IMR-90 (cell line): Measurements from ENCODE around the gene DDT. TPM values are rescaled to one million over a fixed set of nuclear protein-coding genes. Genes with fewer than 3 reads are reported as not detected.

Source experiments
- ATAC-seq: fragments of 200-7000 bp; cut with Tn5 transposase; 2 replicates; pipeline ENCODE4 v1.9.1; 2020; ENCODE audit warnings: low read depth, mild to moderate bottlenecking, moderate library complexity
- BruUV-seq: library from RNA; stranded (reverse); fragments of 400-500 nt; replicated peaks from 2 replicates; lab custom pipeline; 2021; lab: Mats Ljungman, UMichigan
- CTCF ChIA-PET: fragments of 300-600 bp; formaldehyde crosslinking; extraction: SDS; loops from one replicate; lab custom pipeline; 2021; ENCODE audit warnings: antibody characterized with exemption; lab: Yijun Ruan, JAX
- POLR2A ChIA-PET: fragments of 300-600 bp; sonication (Branson Sonifier 250); formaldehyde crosslinking; loops from one replicate; lab custom pipeline; 2022; ENCODE audit warnings: antibody characterized with exemption; ENCODE audit not compliant: unreplicated experiment; lab: Charles Lee
- DNase-seq: peaks from one replicate; pipeline ENCODE4 v3.0.0; 2013
- H2AFZ ChIP-seq: replicated peaks from 2 replicates; pipeline ENCODE3; 2013; ENCODE audit warnings: low read length, mild to moderate bottlenecking; ENCODE audit not compliant: poor library complexity
- H2AK5ac ChIP-seq: 2 replicates; pipeline ENCODE4 v1.6.1; 2013; ENCODE audit warnings: low read depth, low read length, inconsistent platforms
- H2AK9ac ChIP-seq: replicated peaks from 2 replicates; pipeline ENCODE3; 2013; ENCODE audit warnings: mild to moderate bottlenecking, low read depth, low read length, moderate library complexity; ENCODE audit not compliant: poor library complexity
- H2BK120ac ChIP-seq: 2 replicates; pipeline ENCODE4 v1.6.1; 2013; ENCODE audit warnings: low read depth, low read length, inconsistent platforms
- H2BK15ac ChIP-seq: 3 replicates; pipeline ENCODE4 v1.6.1; 2013; ENCODE audit warnings: low read depth, low read length, inconsistent platforms
- H2BK20ac ChIP-seq: 2 replicates; pipeline ENCODE4 v1.6.1; 2013; ENCODE audit warnings: low read depth, mild to moderate bottlenecking, inconsistent platforms, low read length, moderate library complexity
- H2BK5ac ChIP-seq: 2 replicates; pipeline ENCODE4 v1.6.1; 2013; ENCODE audit warnings: mild to moderate bottlenecking, low read depth, low read length, inconsistent platforms; ENCODE audit not compliant: poor library complexity, severe bottlenecking
- H3K14ac ChIP-seq: replicated peaks from 2 replicates; pipeline ENCODE4 v1.6.1; 2013; ENCODE audit warnings: low read depth, low read length, inconsistent platforms
- H3K18ac ChIP-seq: 2 replicates; pipeline ENCODE4 v1.6.1; 2013; ENCODE audit warnings: low read depth, low read length, control low read depth
- H3K23ac ChIP-seq: 2 replicates; pipeline ENCODE4 v1.6.1; 2013; ENCODE audit warnings: low read depth, low read length, inconsistent platforms
- H3K27ac ChIP-seq: 2 replicates; pipeline ENCODE4 v1.5.1; 2013; ENCODE audit warnings: mild to moderate bottlenecking, control low read depth, low read length; ENCODE audit not compliant: insufficient read depth
- H3K27me3 ChIP-seq: 2 replicates; pipeline ENCODE4 v1.6.1; 2013; ENCODE audit warnings: low read length; ENCODE audit not compliant: control insufficient read depth, insufficient read depth
- H3K36me3 ChIP-seq: 2 replicates; pipeline ENCODE4 v1.6.1; 2013; ENCODE audit warnings: low read length, mixed read lengths; ENCODE audit not compliant: control insufficient read depth, insufficient read depth
- H3K4ac ChIP-seq: 2 replicates; pipeline ENCODE4 v1.6.1; 2013; ENCODE audit warnings: low read depth, low read length, inconsistent platforms
- H3K4me1 ChIP-seq: 2 replicates; pipeline ENCODE4 v1.6.1; 2013; ENCODE audit warnings: low read length, mixed read lengths; ENCODE audit not compliant: control insufficient read depth, insufficient read depth
- H3K4me2 ChIP-seq: 2 replicates; pipeline ENCODE4 v1.6.1; 2013; ENCODE audit warnings: low read depth, mild to moderate bottlenecking, control low read depth, low read length, moderate library complexity
- H3K4me3 ChIP-seq: 2 replicates; pipeline ENCODE4 v1.5.1; 2013; ENCODE audit warnings: low read depth, mild to moderate bottlenecking, control low read depth, low read length, moderate library complexity; ENCODE audit not compliant: insufficient read depth
- H3K56ac ChIP-seq: 2 replicates; pipeline ENCODE4 v1.6.1; 2013; ENCODE audit warnings: low read length, inconsistent platforms; ENCODE audit not compliant: insufficient read depth; ENCODE audit errors: extremely low read depth
- H3K79me1 ChIP-seq, 2 experiments: 2 replicates each; pipeline ENCODE4 v1.6.1; 2013; ENCODE audit warnings: low read length in 2 of 2, inconsistent platforms in 1 of 2, low read depth in 1 of 2
- H3K9ac ChIP-seq: 2 replicates; pipeline ENCODE4 v1.6.1; 2013; ENCODE audit warnings: low read depth, low read length, control low read depth
- H3K9me1 ChIP-seq: 2 replicates; pipeline ENCODE4 v1.6.1; 2013; ENCODE audit warnings: low read length, inconsistent platforms; ENCODE audit not compliant: insufficient read depth
- H3K9me3 ChIP-seq: 2 replicates; pipeline ENCODE4 v1.6.1; 2013; ENCODE audit warnings: low read length; ENCODE audit not compliant: control insufficient read depth, insufficient read depth
- H4K20me1 ChIP-seq: 2 replicates; pipeline ENCODE4 v1.6.1; 2013; ENCODE audit warnings: low read length, inconsistent platforms; ENCODE audit not compliant: insufficient read depth
- H4K5ac ChIP-seq: 2 replicates; pipeline ENCODE4 v1.6.1; 2013; ENCODE audit warnings: mild to moderate bottlenecking, low read depth, low read length, control low read depth
- H4K8ac ChIP-seq, 2 experiments: 2 replicates each; pipeline ENCODE4 v1.6.1; 2013; ENCODE audit warnings: low read depth in 2 of 2, low read length in 2 of 2, control low read depth in 1 of 2, inconsistent platforms in 1 of 2
- H4K91ac ChIP-seq: 2 replicates; pipeline ENCODE4 v1.6.1; 2013; ENCODE audit warnings: low read depth, low read length, inconsistent platforms; ENCODE audit not compliant: insufficient read depth
- BHLHE40 ChIP-seq: fragments of 150-350 bp; IDR thresholded peaks from 2 replicates; pipeline ENCODE4 v1.6.1; 2016; ENCODE audit warnings: mild to moderate bottlenecking, low read depth, low read length
- CEBPB ChIP-seq: IDR thresholded peaks from 2 replicates; pipeline ENCODE4 v1.6.1; 2012; ENCODE audit warnings: low read depth, low read length, improper control_type of control experiment
- CHD1 ChIP-seq: IDR thresholded peaks from 2 replicates; pipeline ENCODE4 v1.6.1; 2012; ENCODE audit warnings: low read depth, low read length, improper control_type of control experiment
- ELK1 ChIP-seq: fragments of 150-350 bp; IDR thresholded peaks from 2 replicates; pipeline ENCODE4 v1.6.1; 2016; ENCODE audit warnings: low read depth, mild to moderate bottlenecking, low read length, moderate library complexity, borderline replicate concordance
- MAFK ChIP-seq: IDR thresholded peaks from 2 replicates; pipeline ENCODE4 v1.6.1; 2012; ENCODE audit warnings: low read depth, low read length, improper control_type of control experiment
- MAZ ChIP-seq: IDR thresholded peaks from 2 replicates; pipeline ENCODE4 v1.6.1; 2012; ENCODE audit warnings: low read depth, mild to moderate bottlenecking, low read length, improper control_type of control experiment, moderate library complexity, borderline replicate concordance
- NFE2L2 ChIP-seq: fragments of 150-350 bp; IDR thresholded peaks from 2 replicates; pipeline ENCODE4 v1.6.1; 2016; ENCODE audit warnings: low read depth, mild to moderate bottlenecking, low read length
- RAD21 ChIP-seq: IDR thresholded peaks from 2 replicates; pipeline ENCODE4 v1.6.1; 2012; ENCODE audit warnings: low read length, improper control_type of control experiment
- RFX5 ChIP-seq: IDR thresholded peaks from 2 replicates; pipeline ENCODE4 v1.8.0; 2012; ENCODE audit warnings: low read depth, mild to moderate bottlenecking, low read length, moderate library complexity
- SMC3 ChIP-seq: fragments of 150-350 bp; IDR thresholded peaks from 2 replicates; pipeline ENCODE4 v1.6.1; 2016; ENCODE audit warnings: low read depth, mild to moderate bottlenecking, antibody characterized with exemption, low read length, moderate library complexity
- WGBS, 2 experiments: methylation state at CpG; one replicate each; pipeline versions ENCODE4 v1.1.5 to v1.1.7; 2013; ENCODE audit warnings: missing lambda C conversion rate in 2 of 2; ENCODE audit not compliant: insufficient read length in 1 of 2; ENCODE audit errors: extremely low coverage in 2 of 2; 5-methylcytosine and 5-hydroxymethylcytosine counted together
- dilution Hi-C: fragments of 300-500 bp; cut with HindIII; formaldehyde crosslinking; loops from one replicate; pipeline ENCODE4 v1.14.3; 2018; ENCODE audit warnings: low sequenced_read_pairs; ENCODE audit not compliant: unreplicated experiment
- in situ Hi-C: fragments of 300-500 bp; cut with MboI; formaldehyde crosslinking; loops from 3 replicates; pipeline ENCODE4 v1.14.3; 2019; ENCODE audit warnings: low sequenced_read_pairs, inconsistent platforms, mixed read lengths
- intact Hi-C: fragments of 100-400 bp; cut with micrococcal nuclease; formaldehyde crosslinking; loops from 2 replicates; pipeline ENCODE4 v1.10.0; 2022
- polyA plus RNA-seq, 3 experiments: library from polyadenylated mRNA; depleted of rRNA; stranded (reverse); fragments of >200 nt; gene quantifications; 2 replicates each; pipeline ENCODE4 v1.2.3, GENCODE V29; 2012; ENCODE audit warnings: low replicate concordance in 1 of 3
- total RNA-seq: library from RNA; depleted of rRNA; stranded (reverse); fragments of >200 nt; gene quantifications from 2 replicates; pipeline ENCODE4 v1.2.3, GENCODE V29; 2012
- TF ChIP-seq, protein P1 (sequence below): conservative IDR thresholded peaks from 2 replicates; pipeline ENCODE4 v1.5.1; 2012; ENCODE audit warnings: mild to moderate bottlenecking, low read depth, low read length, improper control_type of control experiment

The DDT gene
- total and polyA plus RNA-seq, 2 of the 4 experiments (the other 2 are of a cell fraction), result 54.8 to 151 TPM

DNA sequence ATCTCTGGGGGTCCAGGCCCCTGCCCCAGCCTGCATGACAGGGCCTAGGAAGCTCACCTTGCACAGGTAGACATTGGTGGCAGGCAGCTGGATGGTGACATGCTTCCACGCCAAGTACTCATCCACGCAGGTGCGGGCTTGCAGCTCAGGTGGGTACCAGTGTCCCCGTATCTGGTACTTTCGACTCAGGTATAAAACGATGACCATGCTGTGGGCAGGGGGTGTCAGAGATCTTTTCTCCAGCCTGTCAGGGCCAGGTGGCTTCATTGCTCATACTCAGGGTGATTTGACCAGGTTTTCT, 32.6 kb upstream of the DDT start:
- Histone ChIP-seq H2BK120ac (no peak overlapping the region), H2BK15ac (no peak overlapping the region), H3K9ac (no peak overlapping the region), H3K23ac (no peak overlapping the region), H3K18ac (no peak overlapping the region), H2BK20ac (no peak overlapping the region), H4K8ac (no peak overlapping the region), H2AK5ac (no peak overlapping the region), H3K4me3 (no peak overlapping the region), H3K9me3 (no peaks in the 10 kb centered on the region), H4K5ac (no peak overlapping the region), H3K27ac (no peak overlapping the region), H4K20me1 (no peaks in the 10 kb centered on the region), H3K79me1 (peaks cover 4 to 5% of the 10 kb centered on the region in 2 experiments; a peak in 3 of 4 replicates), H2AFZ (no peak overlapping the region), H3K4me2 (no peak overlapping the region), H2AK9ac (peak overlapping the region; percentile 20), H3K4me1 (no peaks in the 10 kb centered on the region), H3K14ac (no peak overlapping the region), H4K91ac (no peak overlapping the region), H3K9me1 (no peaks in the 10 kb centered on the region), H3K4ac (no peak overlapping the region), H2BK5ac (no peak overlapping the region), H3K27me3 (no peaks in the 10 kb centered on the region; the same call in 1 of the 2 replicates), H3K36me3 (no peaks in the 10 kb centered on the region), H3K56ac (no peak overlapping the region)
- DNase-seq, result no peak
- POLR2A ChIA-PET, result no interaction called here
- no CpG with 5 or more reads among the region's 6 CpGs for WGBS, 2 experiments
- CTCF ChIA-PET, result no interaction called here
- TF ChIP-seq, protein P1, sequence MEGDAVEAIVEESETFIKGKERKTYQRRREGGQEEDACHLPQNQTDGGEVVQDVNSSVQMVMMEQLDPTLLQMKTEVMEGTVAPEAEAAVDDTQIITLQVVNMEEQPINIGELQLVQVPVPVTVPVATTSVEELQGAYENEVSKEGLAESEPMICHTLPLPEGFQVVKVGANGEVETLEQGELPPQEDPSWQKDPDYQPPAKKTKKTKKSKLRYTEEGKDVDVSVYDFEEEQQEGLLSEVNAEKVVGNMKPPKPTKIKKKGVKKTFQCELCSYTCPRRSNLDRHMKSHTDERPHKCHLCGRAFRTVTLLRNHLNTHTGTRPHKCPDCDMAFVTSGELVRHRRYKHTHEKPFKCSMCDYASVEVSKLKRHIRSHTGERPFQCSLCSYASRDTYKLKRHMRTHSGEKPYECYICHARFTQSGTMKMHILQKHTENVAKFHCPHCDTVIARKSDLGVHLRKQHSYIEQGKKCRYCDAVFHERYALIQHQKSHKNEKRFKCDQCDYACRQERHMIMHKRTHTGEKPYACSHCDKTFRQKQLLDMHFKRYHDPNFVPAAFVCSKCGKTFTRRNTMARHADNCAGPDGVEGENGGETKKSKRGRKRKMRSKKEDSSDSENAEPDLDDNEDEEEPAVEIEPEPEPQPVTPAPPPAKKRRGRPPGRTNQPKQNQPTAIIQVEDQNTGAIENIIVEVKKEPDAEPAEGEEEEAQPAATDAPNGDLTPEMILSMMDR, result no peak
- TF ChIP-seq RFX5, result no peak
- no peak for TF ChIP-seq BHLHE40
- no peak for TF ChIP-seq MAZ
- TF ChIP-seq RAD21, result no peak
- no peak for TF ChIP-seq ELK1
- no peak for TF ChIP-seq MAFK
- TF ChIP-seq CHD1, result no peak
- no peak for TF ChIP-seq NFE2L2
- no peak for TF ChIP-seq CEBPB
- TF ChIP-seq SMC3, result no peak
- intact Hi-C loops, result no loop called here
- no peak for ATAC-seq
- dilution Hi-C loops, result no loop called here
- no TSS peak for BruUV-seq
- in situ Hi-C loops, result no loop called here
